Inferior parietal cortex (tissue), 1 donor: ENCODE data around the gene SRD5A3.
"Not testable (repeated sequence)": the region's sequence is repeated elsewhere in the genome, so short reads cannot be mapped to it uniquely, and the experiment has no call there.

ENCODE experiments used
- DNase-seq: peaks from one replicate; pipeline ENCODE4 v3.0.0-alpha.2; 2016; ENCODE audit errors: extremely low spot score

The SRD5A3 gene

DNA sequence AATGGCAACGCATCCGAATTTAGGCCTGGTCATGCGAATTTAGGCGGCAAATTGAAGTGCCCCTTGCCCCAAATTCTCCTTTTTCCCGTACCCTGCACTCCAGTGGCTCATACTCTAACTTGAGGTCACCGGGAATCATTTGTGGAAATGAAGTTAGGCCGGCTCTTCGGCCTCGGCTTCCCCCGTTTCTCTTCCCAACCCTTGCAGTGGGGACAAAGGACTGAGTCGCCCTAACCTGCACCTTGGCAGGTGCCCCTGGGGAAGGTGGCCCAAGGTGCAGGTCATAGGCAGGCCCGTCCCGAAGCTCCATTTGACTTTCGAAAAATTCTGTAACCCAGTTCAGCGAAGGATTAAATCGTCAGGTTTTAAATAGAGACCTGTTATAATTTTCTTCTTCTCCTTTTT, 811 bp downstream of the SRD5A3 start:
- DNase-seq = no peak

DNA sequence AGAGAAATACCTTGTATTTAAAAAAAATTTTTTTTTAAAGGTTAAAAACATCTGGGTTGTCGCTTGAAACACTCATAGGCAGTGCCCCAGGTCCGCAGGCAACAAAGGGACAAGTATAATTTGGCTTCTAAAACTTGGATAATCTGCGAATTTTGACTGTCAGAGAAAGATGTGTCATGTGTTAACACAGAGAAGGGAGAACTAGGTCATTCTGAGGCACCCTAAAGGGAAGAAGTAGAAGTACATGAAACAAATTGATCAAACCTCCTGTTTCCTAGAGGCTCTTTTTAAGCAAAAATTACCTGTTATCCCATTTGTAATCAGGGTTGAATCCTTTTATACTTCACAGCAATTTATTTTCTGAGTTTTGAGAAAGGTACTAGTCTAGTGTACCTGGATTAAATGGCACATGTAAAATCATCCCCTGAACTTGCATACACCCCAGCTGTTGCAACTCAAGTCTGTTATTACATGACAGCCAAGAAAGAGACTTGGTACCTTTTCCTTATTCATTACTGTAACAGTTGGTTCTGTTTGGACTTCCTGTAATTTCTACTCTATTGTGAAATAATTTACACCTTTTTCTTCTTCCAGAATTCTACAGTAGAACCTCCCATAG, 1.7 kb downstream of the SRD5A3 start:
- DNase-seq = no peak

DNA sequence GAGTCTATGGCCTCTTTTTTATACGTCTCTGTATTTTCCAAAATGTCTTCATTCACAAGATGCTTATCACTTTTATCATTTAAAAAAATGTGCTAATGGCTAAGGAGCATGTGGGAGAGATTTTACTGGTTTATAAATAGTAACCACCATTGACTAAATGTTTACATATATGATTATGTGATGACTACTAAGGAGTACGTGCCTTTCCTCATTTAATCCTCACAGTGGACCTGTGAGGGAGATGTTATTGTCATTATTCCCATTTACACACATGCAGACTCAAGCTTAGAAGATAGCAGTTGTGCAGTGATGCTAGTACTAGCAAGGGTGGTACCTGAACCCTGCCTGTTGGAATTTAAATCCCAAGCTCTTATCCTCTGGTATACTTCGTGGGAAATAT, 2.4 kb downstream of the SRD5A3 start:
- no peak for DNase-seq

DNA sequence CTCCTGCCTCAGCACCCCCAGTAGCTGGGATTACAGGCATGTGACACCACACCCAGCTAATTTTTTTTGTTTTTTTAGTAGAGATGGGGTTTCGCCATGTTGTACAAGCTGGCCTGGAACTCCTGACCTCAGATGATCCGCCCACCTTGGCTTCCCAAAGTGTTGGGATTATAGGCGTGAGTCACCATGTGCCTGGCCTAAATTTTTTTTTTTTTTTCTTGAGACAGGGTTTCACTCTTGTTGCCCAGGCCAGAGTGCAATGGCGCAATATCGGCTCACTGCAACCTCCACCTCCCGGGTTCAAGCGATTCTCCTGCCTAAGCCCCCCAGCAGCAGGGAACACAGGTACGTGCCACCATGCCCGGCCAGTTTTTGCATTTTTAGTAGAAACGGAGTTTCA, 4.8 kb downstream of the SRD5A3 start:
- DNase-seq = not testable (repeated sequence)

DNA sequence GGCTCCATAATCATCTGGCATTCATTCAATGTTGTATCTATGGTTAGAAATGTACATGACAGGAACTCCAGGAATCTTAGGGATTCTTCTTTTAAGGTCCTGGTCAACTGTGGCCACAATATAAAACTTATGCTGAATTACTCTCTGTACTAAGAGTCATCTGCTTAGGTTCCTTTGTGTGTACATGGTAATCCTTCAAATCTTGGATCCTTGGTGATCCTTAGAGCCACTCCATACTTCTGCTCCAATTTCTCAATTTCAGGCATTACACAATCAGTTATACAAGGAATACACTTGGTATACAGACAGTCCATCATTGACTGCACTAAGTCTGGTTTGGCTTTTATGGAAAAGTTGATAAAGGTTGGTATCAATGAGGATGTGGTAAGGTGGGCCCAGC, 5.8 kb downstream of the SRD5A3 start:
- no peak for DNase-seq

DNA sequence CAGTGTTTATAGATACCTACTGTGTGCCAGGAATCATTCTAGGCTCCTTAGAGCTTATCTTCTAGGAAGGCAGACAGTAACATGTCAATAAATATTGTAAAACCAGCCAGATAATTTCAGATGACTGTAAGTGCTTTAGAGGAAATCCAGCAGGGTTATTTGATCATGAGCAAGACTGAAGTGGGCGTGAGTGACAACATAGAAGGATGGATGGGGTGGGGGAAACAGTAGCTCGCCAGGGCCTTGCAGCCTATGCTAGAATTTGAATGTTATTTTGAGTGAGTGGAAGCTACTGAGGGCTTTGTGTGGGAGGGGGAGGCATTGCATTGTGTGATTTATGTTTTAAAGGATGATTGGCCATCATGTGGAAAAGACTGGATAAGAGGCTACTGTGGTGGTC, 6.7 kb downstream of the SRD5A3 start:
- DNase-seq = no peak

DNA sequence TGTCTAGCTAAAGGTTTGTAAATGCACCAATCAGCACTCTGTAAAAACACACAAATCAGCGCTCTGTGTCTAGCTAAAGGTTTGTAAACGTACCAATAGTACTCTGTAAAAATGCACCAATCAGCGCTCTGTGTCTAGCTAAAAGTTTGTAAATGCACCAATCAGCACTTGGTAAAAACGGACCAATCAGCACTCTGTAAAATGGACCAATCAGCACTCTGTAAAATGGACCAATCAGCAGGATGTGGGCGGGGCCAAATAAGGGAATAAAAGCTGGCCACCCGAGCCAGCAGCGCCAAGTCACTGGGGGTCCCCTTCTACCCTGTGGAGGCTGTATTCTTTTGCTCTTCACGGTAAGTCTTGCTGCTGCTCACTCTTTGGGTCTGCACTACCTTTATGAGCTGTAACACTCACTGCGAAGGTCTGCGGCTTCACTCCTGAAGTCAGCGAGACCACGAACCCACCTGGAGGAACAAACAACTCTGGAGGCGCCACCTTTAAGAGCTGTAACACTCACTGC, 7.2 kb downstream of the SRD5A3 start:
- DNase-seq = not testable (repeated sequence)

DNA sequence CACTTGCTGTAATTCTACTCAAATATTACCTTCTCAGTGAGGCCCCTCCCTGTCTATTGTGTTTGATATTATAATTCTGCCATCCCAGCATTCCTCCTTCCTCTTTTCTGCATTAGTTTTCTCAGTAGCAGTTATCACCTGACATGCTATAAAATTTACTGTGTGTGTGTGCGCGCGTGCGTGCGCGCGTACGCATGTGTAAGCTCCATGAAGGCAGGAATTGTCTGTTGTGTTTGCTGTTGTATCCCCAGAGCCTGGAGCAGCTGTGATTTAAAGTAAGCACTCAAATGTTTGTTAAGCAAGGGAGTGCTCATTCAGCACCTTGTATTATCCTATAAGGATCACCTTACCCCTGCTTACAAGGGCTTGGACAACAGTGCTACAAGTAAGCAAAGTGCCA, 8.6 kb downstream of the SRD5A3 start:
- DNase-seq = no peak

DNA sequence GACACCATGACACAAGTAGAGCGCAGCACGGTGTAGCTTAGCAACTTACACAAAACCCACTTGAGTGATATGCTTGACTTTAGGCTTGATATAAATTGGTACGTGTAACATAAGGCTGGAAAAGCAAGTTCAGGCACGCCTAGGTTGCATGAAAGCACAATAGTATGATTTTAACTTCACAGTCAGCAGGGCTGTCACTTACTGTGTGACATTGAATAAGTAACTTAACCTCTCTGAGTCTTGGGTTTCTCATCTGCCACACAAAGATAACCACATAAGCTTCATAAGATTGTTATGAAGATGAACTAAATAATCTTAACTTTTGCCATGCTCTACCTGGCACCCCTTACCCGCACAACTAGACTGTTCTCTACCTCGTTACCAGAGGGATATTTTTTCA, 9.5 kb downstream of the SRD5A3 start:
- no peak for DNase-seq

DNA sequence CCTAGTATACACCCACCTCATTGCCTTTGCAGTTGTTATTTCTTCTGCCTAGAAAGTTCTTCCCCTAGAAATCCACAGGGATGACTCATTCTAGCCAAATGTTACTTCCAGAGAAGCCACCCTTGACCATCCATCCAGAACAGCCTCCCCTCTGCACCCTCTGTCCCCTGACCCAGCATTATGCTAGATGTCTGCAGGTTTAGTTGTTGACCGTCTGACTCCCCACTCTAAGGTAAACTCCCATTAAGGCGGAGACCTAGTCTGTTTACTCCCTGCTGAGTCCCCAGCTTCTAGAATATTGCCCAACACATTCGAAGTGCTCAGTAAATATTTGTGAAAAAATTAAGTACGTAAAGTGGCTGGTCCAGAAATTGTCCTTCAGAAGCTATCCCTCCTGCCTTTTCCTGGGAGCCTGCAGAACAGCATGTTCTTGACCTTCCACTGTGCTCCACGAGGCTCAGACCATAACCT, 11.0 kb downstream of the SRD5A3 start:
- no peak for DNase-seq

DNA sequence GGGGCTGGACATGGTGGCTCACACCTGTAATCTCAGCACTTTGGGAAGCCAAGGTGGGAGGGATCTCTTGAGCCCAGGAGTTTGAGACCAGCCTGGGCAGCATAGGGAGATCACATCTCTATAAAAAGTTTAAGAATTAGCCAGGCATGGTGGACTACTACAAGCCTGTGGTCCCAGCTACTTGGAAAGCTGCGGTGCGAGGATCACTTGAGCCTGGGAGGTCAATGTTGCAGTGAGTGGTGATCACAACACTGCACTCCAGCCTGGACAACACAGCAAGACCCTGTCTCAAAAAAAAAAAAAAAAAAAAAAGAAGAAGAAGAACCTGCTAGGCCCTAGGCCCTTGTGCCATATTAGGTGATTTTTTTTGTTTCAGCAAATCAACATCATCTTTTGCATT, 12.2 kb downstream of the SRD5A3 start:
- DNase-seq = no peak

DNA sequence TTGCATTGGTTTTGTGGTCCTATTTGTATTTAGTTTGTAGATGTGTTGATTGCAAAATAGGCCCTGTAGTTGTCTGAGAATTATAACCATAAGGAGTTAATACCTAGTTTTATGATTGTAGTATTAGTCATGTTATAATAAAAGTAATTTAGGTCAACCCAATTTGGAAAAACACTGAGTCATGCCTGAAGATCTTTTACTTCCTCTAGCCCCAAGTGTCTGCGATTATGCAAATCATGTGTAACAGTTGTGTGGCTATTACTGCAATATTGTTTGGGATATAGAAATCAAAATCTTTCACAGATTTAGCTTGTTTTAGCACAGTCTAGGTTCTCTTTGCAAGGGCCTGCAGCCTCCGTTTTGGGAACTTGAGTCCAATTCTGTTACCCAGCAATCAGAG, 12.6 kb downstream of the SRD5A3 start:
- DNase-seq = no peak

DNA sequence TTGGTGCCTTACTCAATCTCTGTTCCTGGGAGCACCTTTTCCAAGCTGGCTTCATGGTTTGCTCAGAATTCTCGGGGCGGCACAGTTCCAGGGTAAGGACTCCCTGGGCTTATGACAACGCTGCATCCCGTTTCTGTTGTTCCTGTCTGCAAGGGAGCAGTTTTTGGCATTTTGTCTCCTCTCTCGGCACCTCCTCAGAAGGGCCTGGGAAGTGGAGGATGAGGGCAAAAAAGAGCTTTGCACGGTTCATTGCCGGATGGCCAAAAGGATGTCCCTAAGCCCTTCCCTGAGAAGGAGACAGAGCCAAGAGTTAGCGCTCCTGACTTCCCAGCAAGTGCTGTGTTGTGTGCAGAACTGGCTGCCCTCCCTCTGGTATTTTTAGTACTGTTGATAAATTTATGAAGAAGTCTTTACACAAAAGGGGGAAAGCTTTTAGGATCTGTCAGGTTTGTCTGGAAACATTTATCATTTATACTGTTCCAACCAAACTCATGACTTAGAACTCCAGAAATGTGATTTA, 13.4 kb downstream of the SRD5A3 start:
- no peak for DNase-seq

DNA sequence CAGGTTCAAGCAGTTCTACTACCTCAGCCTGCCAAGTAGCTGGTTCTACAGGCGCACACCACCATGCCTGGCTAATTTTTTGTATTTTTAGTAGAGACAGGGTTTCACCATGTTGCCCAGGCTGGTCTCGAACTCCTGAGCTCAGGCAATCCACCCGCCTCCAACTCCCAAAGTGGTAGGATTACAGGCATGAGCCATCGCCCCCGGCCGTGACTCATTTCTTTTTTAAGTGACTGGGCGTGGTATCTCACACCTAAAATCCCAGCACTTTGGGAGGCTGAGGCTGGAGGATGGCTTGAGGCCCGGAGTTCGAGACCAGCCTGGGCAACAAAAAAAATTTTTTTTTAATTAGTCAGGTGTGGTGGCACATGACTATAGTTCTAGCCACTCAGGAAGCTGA, 16.9 kb downstream of the SRD5A3 start:
- not testable (repeated sequence) for DNase-seq

DNA sequence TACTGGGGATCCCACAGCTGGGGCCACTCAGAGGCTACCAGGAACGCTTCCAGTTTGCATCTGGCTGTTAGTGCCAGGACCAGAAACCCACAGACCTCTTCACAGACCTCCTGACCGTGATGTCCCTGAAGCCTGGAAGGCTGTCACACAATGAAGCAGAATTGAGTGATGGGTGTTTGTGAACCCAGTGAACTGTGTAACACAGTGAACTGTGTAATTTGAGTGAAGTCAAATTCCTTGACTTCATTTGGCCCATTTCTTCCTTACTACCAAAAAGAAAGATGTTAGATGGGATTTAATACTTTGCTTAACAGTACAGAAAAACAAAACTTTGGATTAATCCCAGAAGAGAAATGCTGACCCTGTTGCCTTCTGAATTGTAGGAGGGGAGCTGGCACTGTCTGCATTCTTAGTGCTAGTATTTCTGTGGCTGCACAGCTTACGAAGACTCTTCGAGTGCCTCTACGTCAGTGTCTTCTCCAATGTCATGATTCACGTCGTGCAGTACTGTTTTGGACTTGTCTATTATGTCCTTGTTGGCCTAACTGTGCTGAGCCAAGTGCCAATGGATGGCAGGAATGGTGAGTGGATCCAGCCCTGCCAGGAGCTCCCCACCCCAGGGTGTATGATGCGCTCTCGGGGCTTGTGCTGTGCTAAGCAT, 17.8 kb downstream of the SRD5A3 start:
- peak; percentile 72 for DNase-seq

DNA sequence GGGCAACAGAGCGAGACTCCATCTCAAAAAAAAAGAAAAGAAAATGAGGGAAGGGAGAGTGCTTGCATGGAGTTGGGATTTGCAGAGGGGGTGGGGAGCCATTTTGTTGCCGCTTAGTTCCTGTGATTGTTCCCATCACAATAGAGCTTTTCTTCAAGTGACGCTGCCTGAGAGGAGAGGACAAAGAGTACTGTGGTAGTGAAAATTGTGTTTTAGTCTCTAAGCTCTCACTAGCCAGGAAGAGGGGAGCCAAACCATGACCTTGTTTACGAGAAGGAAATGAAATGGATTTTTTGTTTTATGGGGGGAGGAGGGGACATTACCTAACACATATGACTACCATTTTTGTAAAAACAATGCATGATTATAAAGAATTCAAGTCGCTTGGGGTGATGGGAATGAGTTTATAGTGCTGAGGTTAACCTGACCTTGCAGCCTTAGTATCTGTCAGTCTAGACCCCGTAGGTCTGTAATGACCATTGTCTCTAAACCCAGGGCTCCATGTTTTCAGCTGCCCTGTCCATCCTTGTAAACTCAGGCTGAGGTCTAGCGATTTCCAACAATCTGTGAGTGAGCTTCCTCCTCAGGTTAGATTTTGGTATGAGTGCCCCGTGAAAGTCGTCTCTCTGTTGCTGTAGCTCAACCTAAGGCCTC, 18.8 kb downstream of the SRD5A3 start:
- peak; percentile 84 for DNase-seq

DNA sequence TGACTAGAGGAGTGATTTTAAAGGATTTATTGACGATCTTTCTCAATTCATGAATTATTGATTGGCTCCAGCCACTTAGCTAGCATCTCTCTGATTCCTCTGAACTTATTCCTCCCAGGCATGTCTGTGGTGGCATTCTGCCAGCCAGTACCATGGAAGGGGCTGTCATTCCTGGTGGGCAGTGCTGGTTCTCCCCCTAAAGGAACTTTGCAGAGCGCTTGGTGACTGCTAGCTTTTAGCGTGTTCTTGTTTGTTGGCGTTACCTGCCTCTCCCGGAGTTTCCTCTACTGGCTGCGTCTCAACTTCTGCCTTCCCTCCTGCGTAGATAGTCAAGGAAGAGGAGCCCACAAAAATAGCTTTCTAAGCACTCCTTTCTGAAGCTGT, 19.3 kb downstream of the SRD5A3 start:
- no peak for DNase-seq

DNA sequence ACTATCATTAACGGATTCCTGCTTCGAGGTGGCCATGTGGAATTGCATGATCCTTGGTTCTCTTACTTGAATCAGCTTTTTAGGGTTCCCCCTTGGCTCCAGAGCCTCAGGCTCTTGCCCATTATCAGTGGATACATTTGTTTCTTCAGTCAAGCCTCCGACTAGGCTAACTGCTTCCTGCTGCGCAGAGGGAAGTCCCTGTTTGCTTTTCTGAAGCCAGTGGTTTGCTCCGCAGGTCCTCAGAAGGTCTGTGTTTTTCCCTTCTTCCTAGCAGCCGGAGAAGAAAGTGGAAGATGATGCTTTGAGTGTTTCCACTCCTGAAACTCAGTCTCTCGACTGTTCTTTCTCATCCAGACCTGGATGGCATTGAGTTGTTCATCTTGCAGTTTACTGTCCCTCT, 20.6 kb downstream of the SRD5A3 start:
- DNase-seq = no peak

DNA sequence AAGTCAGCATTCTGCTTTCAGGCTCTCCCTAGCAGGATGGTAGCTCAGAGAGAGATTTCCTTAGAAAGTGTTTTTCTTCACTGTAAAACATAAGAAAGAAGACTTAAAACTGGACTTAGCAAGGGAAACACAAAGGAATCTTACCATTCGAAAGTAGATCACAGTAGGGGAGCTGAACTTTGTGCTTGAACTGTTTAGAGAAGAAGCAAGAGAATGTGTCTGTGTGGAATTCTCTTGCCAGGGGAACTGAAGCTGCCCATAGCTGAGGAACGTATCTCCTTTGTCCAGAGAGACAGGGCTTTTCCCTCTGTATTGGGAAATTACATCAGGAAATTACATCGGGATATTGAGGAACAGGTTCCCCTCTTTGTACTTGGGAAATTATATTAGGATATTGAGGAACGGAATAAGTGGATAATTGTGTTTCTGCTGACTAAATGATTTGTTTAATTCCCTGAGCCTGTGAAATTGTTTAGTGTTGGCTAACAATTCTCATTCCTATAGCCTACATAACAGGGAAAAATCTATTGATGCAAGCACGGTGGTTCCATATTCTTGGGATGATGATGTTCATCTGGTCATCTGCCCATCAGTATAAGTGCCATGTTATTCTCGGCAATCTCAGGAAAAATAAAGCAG, 21.2 kb downstream of the SRD5A3 start:
- no peak for DNase-seq

DNA sequence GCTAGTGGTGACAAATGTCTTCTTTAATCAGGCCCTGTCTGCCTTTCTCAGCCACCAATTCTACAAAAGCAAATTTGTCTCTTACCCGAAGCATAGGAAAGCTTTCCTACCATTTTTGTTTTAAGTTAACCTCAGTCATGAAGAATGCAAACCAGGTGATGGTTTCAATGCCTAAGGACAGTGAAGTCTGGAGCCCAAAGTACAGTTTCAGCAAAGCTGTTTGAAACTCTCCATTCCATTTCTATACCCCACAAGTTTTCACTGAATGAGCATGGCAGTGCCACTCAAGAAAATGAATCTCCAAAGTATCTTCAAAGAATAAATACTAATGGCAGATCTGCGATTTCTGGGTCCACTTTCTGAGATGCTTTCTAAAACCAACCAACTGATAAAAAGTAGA, 23.9 kb downstream of the SRD5A3 start:
- no peak for DNase-seq

DNA sequence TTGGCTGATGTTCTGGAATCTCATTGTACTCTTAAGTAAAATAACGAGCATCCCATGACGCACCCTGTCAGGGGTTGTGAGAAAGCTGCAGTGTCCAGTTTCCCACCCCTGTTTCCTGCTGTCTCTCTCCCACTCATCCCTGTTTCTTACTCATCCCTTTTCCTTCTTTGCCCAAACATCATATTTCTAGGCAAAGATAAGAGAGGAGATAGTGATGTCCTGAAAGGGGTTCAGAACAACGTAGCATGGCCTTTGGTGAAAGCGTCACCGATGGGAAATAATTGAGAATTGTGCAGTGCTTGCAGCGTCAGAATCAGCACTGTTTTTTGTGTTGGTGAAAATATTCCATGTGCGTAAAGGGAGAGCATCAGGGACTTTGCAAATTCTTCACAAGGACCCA, 26.2 kb downstream of the SRD5A3 start:
- DNase-seq = no peak

DNA sequence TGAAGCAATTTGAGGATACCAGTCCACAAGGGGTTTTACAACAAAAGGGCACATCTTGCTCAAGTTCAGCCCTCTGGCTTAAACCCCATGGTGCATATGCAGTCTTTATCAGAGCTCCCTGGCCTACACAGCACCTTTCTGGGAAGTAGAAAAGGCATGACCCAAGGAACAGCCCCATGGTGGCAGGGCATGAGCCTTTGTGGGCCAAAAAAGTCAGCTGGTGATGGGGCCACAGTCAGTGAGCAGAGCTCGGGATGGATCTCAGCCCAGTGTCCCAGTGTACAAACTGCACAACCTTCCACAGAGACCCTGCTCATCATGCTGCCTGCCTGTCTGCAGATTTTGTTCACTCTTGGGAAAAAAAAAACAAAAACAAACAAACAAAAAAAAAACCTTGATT, 27.4 kb downstream of the SRD5A3 start:
- DNase-seq = no peak
